ENCODE data around the gene B3GNT5. TPM values are rescaled to one million over a fixed set of nuclear protein-coding genes. Genes with fewer than 3 reads are reported as not detected.

B3GNT5 gene
- total and polyA plus RNA-seq, 9 of the 15 experiments (the other 6 are each of a cell fraction or from before 2014, with no cell fraction given): 8.8 to 23.8 (median 14.4) TPM

GRCh38 chr3:183268366-183268765 is 15.3 kb downstream of the B3GNT5 start (continued):
- TF ChIP-seq ZBTB49 (CRISPR knock-in tag; IDR thresholded peaks at IDR 0.05; ENCODE audit: borderline replicate concordance) (no peak), HMBOX1 (IDR thresholded peaks at IDR 0.05) (peak; percentile 40; the same call in 1 of the 2 replicates), SPI1 (IDR thresholded peaks at IDR 0.05; ENCODE audit: borderline replicate concordance, low read depth, low read length) (peak; percentile 28; the same call in 1 of the 2 replicates), ZHX1 (conservative IDR thresholded peaks at IDR 0.05; ENCODE audit: low read length) (no peak), ZNF740 (CRISPR knock-in tag; IDR thresholded peaks at IDR 0.05) (0 out of 2 replicates have a peak, but pooled peaks have one; percentile 43), ZNF740 (tag; IDR thresholded peaks at IDR 0.05) (no peak)
